Muscle layer of colon (tissue), 2 donors: ENCODE measurements around the gene PSMB11.

Source experiments
- H3K27ac ChIP-seq: one replicate; pipeline ENCODE4 v1.7.0; 2013; ENCODE audit warnings: low read depth, mild to moderate bottlenecking, low read length, moderate library complexity
- H3K27me3 ChIP-seq, 2 donors: one replicate each; pipeline ENCODE4 v1.7.0; 2013; ENCODE audit warnings: low read length in 2 of 2, mild to moderate bottlenecking in 2 of 2; ENCODE audit not compliant: insufficient read depth in 2 of 2, control insufficient read depth in 1 of 2
- H3K36me3 ChIP-seq: one replicate; pipeline ENCODE4 v1.7.0; 2013; ENCODE audit warnings: mild to moderate bottlenecking, low read length; ENCODE audit not compliant: insufficient read depth
- H3K4me1 ChIP-seq: one replicate; pipeline ENCODE4 v1.7.0; 2013; ENCODE audit warnings: mild to moderate bottlenecking, low read length; ENCODE audit not compliant: insufficient read depth
- H3K4me3 ChIP-seq, 2 donors: one replicate each; pipeline ENCODE4 v1.7.0; 2013; ENCODE audit warnings: low read length in 2 of 2, low read depth in 1 of 2, mild to moderate bottlenecking in 1 of 2, moderate library complexity in 1 of 2
- H3K9ac ChIP-seq: one replicate; pipeline ENCODE4 v1.7.0; 2013; ENCODE audit warnings: low read length
- H3K9me3 ChIP-seq: one replicate; pipeline ENCODE4 v1.7.0; 2013; ENCODE audit warnings: mild to moderate bottlenecking, low read length
- donor health status: abdominal sarcoma.
- donor health status: Adenocarcinoma of cecum.

The PSMB11 gene

GRCh38 chr14:23085458-23085857 is 43.4 kb downstream of the PSMB11 start:
- Histone ChIP-seq H3K36me3 (peaks cover 80% of the 10 kb centered on the region), H3K27me3 (no peaks in the 10 kb centered on the region), H3K9me3 (no peaks in the 10 kb centered on the region), H3K9ac (no peak overlapping the region), H3K4me1 (no peaks in the 10 kb centered on the region), H3K27ac (no peak overlapping the region), H3K4me3 (no peak overlapping the region)

- no peaks in the 10 kb centered on the region for H3K27me3 ChIP-seq
- peaks cover 79% of the 10 kb centered on the region for H3K36me3 ChIP-seq
- H3K9ac ChIP-seq = no peak overlapping the region
Measured at GRCh38 chr14:23086565-23086964, 44.6 kb downstream of the PSMB11 start.

GRCh38 chr14:23089498-23090253 is 47.7 kb downstream of the PSMB11 start:
- Histone ChIP-seq H3K27ac (no peak overlapping the region), H3K9me3 (no peaks in the 10 kb centered on the region), H3K4me1 (peaks cover 15% of the 10 kb centered on the region), H3K4me3 (no peak overlapping the region), H3K27me3 (no peaks in the 10 kb centered on the region), H3K9ac (no peak overlapping the region), H3K36me3 (peaks cover 83% of the 10 kb centered on the region)

More at GRCh38 chr14:23086565-23086964, 44.6 kb downstream of the PSMB11 start:
- Histone ChIP-seq H3K4me3 (no peak overlapping the region), H3K9me3 (no peaks in the 10 kb centered on the region), H3K4me1 (no peaks in the 10 kb centered on the region), H3K27ac (no peak overlapping the region)

- H3K27me3 ChIP-seq = no peaks in the 10 kb centered on the region
- no peak overlapping the region for H3K9ac ChIP-seq
- H3K27ac ChIP-seq = no peak overlapping the region
- H3K4me3 ChIP-seq = no peak overlapping the region
- peaks cover 15% of the 10 kb centered on the region for H3K4me1 ChIP-seq
- H3K9me3 ChIP-seq = no peaks in the 10 kb centered on the region
- H3K36me3 ChIP-seq = peaks cover 77% of the 10 kb centered on the region
Measured at GRCh38 chr14:23090254-23090636, 48.2 kb downstream of the PSMB11 start.

GRCh38 chr14:23091294-23092225 is 49.5 kb downstream of the PSMB11 start:
- H3K27ac ChIP-seq = no peak overlapping the region
- H3K4me1 ChIP-seq = peaks cover 17% of the 10 kb centered on the region
- H3K4me3 ChIP-seq = no peak overlapping the region
- H3K9ac ChIP-seq = no peak overlapping the region
- peaks cover 64% of the 10 kb centered on the region for H3K36me3 ChIP-seq
- no peaks in the 10 kb centered on the region for H3K9me3 ChIP-seq
- H3K27me3 ChIP-seq = no peaks in the 10 kb centered on the region

- Histone ChIP-seq H3K9me3 (no peaks in the 10 kb centered on the region), H3K27ac (no peak overlapping the region), H3K9ac (no peak overlapping the region), H3K4me3 (peak overlapping the region; percentile 4 to 81), H3K36me3 (peaks cover 64% of the 10 kb centered on the region), H3K27me3 (no peaks in the 10 kb centered on the region), H3K4me1 (peaks cover 28% of the 10 kb centered on the region)
Measured at GRCh38 chr14:23093104-23093503, 51.1 kb downstream of the PSMB11 start.

- Histone ChIP-seq H3K9ac (peak overlapping the region; percentile 80), H3K9me3 (no peaks in the 10 kb centered on the region), H3K27me3 (no peaks in the 10 kb centered on the region), H3K4me1 (peaks cover 28% of the 10 kb centered on the region), H3K4me3 (peak overlapping the region in 1 of 2 donors; percentile 81), H3K27ac (no peak overlapping the region), H3K36me3 (peaks cover 64% of the 10 kb centered on the region)
Measured at GRCh38 chr14:23093526-23093925, 51.5 kb downstream of the PSMB11 start.
